ENCODE data around the gene ATG9B. TPM values are rescaled to one million over a fixed set of nuclear protein-coding genes. Genes with fewer than 3 reads are reported as not detected.

The ATG9B gene
- total and polyA plus RNA-seq, 2 donors from 2014 or later: 0.19 TPM

- no peak for FAIRE-seq
- Histone ChIP-seq H3K27me3 (ENCODE audit: control insufficient read depth, insufficient read depth, low read length) (no peaks in the 10 kb centered on the region), H3K36me3 (ENCODE audit: control insufficient read depth in 2 of 3, insufficient read depth in 3 of 3, low read length in 3 of 3) (peaks cover 0 to 3% (median 0%) of the 10 kb centered on the region in 3 donors), H3K4me1 (ENCODE audit: control insufficient read depth in 2 of 3, insufficient read depth in 2 of 3, low read depth in 1 of 3, low read length in 3 of 3) (no peaks in the 10 kb centered on the region), H3K9ac (ENCODE audit: low read length in 3 of 3) (no peak overlapping the region), H3K27ac (ENCODE audit: low read depth in 2 of 2, low read length in 2 of 2) (no peak overlapping the region), H3K4me3 (ENCODE audit: low read length in 3 of 3) (no peak overlapping the region), H3K9me3 (ENCODE audit: control insufficient read depth in 2 of 3, insufficient read depth in 1 of 3, low read length in 3 of 3) (no peaks in the 10 kb centered on the region)
- no peak for TF ChIP-seq CTCF (IDR thresholded peaks at IDR 0.05; ENCODE audit: borderline replicate concordance, extremely low read depth, insufficient read depth)
- intact Hi-C loops (cut with DNase I): no loop called here
- DNase-seq: no peak
Observed at GRCh38 chr7:151048911-151049463, 24.7 kb upstream of the ATG9B start.

- Histone ChIP-seq H3K27ac (ENCODE audit: low read depth in 2 of 2, low read length in 2 of 2) (no peak within 1 kb of the TSS), H3K9me3 (ENCODE audit: control insufficient read depth in 2 of 3, insufficient read depth in 1 of 3, low read length in 3 of 3) (no peaks in the 10 kb centered on the region), H3K36me3 (ENCODE audit: control insufficient read depth in 2 of 3, insufficient read depth in 3 of 3, low read length in 3 of 3) (peaks cover 0 to 3% (median 0%) of the 10 kb centered on the region in 3 donors), H3K27me3 (ENCODE audit: control insufficient read depth, insufficient read depth, low read length) (no peaks in the 10 kb centered on the region), H3K4me3 (ENCODE audit: low read length in 3 of 3) (no peak within 1 kb of the TSS), H3K4me1 (ENCODE audit: control insufficient read depth in 2 of 3, insufficient read depth in 2 of 3, low read depth in 1 of 3, low read length in 3 of 3) (no peaks in the 10 kb centered on the region), H3K9ac (ENCODE audit: low read length in 3 of 3) (no peak within 1 kb of the TSS)
- no peak for TF ChIP-seq CTCF (IDR thresholded peaks at IDR 0.05; ENCODE audit: borderline replicate concordance, extremely low read depth, insufficient read depth)
- DNase-seq (peak in 3 of 5 donors; percentile 30 to 50 (median 46)), FAIRE-seq (no peak)
- intact Hi-C loops (cut with DNase I): no loop called here
Observed at GRCh38 chr7:151047976-151048815, 23.9 kb upstream of the ATG9B start, which contains the start of gene ASIC3. Gene ASIC3, plus strand, starts transcription at chr7:151048531. Its CDS starts 355 bp downstream, at chr7:151048886.

- H3K27ac ChIP-seq (ENCODE audit: low read depth in 2 of 2, low read length in 2 of 2): no peak overlapping the region
- H3K9me3 ChIP-seq (ENCODE audit: control insufficient read depth in 2 of 3, insufficient read depth in 1 of 3, low read length in 3 of 3): no peaks in the 10 kb centered on the region
- no peak for TF ChIP-seq CTCF (IDR thresholded peaks at IDR 0.05; ENCODE audit: borderline replicate concordance, extremely low read depth, insufficient read depth)
- FAIRE-seq (no peak), DNase-seq (peak in 1 of 5 donors; percentile 53)
- intact Hi-C loops (cut with DNase I): no loop called here
- H3K36me3 ChIP-seq (ENCODE audit: control insufficient read depth in 2 of 3, insufficient read depth in 3 of 3, low read length in 3 of 3): peaks cover 0 to 3% (median 0%) of the 10 kb centered on the region in 3 donors
- H3K27me3 ChIP-seq (ENCODE audit: control insufficient read depth, insufficient read depth, low read length): no peaks in the 10 kb centered on the region
- no peak overlapping the region for H3K9ac ChIP-seq (ENCODE audit: low read length in 3 of 3)
- no peak overlapping the region for H3K4me3 ChIP-seq (ENCODE audit: low read length in 3 of 3)
- H3K4me1 ChIP-seq (ENCODE audit: control insufficient read depth in 2 of 3, insufficient read depth in 2 of 3, low read depth in 1 of 3, low read length in 3 of 3): no peaks in the 10 kb centered on the region
Observed at GRCh38 chr7:151046603-151047573, 22.6 kb upstream of the ATG9B start.
